ENCODE results near the gene NAA80.
"Not testable (repeated sequence)": the region's sequence is repeated elsewhere in the genome, so short reads cannot be mapped to it uniquely, and the experiment has no call there.

Gene NAA80

GRCh38 chr3:50314342-50314741 lies 15.1 kb upstream of the NAA80 start:
- DNase-seq (ENCODE audit: low spot score): no peak

DNA sequence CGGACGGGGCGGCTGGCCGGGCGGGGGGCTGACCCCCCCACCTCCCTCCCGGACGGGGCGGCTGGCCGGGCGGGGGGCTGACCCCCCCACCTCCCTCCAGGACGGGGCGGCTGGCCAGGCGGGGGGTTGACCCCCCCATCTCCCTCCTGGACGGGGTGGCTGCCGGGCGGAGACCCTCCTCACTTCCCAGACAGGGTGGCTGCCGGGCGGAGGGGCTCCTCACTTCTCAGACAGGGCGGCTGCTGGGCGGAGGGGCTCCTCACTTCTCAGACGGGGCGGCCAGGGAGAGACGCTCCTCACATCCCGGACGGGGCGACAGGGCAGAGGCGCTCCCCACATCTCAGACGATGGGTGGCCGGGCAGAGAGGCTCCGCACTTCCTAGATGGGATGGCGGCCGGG lies 12.8 kb upstream of the NAA80 start:
- DNase-seq (ENCODE audit: low spot score): not testable (repeated sequence)

- DNase-seq (ENCODE audit: low spot score): no peak
These were observed 5.4 kb upstream of the NAA80 start for GRCh38 chr3:50304601-50305000.

GRCh38 chr3:50303013-50303815 lies 4.0 kb upstream of the NAA80 start, which contains the start of gene HYAL1:
Gene HYAL1, minus strand, starts transcription at chr3:50303574. Its CDS starts 618 bp downstream, at chr3:50302956.
- no peak for DNase-seq (ENCODE audit: low spot score)

GRCh38 chr3:50302095-50303012 lies 3.1 kb upstream of the NAA80 start:
- DNase-seq (ENCODE audit: low spot score): no peak

DNA sequence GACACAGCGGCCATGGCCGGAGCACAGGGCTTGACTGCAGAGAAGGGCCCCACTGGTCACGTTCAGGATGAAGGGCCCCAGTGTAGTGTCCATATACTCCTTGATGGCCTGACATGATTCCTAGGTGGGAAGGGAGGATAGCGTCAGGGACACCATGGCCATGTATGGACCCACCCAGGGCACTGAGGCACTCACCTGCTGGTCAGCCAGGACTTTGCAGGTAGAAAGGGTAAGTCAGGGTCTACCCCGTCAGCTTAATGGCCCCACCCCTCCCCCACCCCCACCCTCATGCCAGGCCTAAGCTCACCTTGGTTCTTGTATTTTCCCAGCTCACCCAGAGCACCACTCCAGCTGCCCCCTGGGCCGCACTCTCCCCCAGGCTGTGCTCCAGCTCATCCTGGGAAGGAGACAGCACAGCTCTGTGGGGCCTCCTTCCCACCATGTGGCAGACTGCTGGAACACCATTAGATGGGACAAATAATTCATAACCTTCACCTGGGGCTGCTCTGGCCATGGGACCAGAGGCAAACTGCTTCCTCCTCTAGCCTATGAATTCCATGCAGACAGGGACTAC lies 1.6 kb upstream of the NAA80 start:
- DNase-seq (ENCODE audit: low spot score): no peak

GRCh38 chr3:50299929-50300680 lies 900 bp upstream of the NAA80 start:
- DNase-seq (ENCODE audit: low spot score): no peak

- no peak for DNase-seq (ENCODE audit: low spot score)
These were observed 378 bp upstream of the NAA80 start for GRCh38 chr3:50299638-50299928.

DNA sequence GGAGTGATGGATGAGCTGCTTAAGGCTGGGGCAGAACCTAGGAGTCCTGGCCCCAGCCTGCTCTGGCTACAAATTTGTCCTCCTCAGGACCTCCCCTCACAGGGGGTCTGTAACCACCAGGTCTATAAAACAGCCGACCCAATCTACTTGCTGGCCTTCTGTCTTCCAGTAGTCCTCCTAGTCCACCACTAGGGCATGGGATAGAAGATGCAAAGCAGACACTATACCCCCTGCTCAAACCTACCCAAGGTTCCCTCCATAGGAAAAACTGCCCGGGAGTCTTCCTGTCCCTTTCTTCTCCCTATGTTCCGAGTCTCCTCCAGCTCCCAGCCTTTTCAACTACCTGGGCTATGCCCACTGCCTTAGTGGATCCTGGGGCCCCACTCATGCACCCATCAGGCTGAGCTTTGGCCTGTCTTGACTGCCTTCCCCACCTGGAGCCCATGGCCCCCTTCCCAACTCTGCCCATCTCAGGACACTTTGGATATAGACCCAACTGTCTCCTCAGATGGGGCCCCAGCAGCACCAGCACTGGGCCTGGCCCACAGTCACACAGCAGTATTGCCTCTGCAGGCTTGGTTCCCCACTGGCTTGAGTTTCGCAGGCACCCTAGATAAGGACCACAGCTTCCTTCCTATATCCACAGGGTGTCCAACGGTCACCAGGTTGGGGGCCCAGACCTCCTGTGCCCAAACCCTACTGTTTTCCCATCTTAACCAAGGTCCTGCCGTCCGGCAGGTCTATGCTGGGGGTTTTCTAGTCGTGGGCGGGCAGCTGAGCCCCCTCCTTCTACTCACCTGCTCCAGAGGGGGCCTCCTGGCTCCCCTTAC lies 1.1 kb downstream of the NAA80 start:
- no peak for DNase-seq (ENCODE audit: low spot score)

- no peak for DNase-seq (ENCODE audit: low spot score)
These were observed 1.8 kb downstream of the NAA80 start for GRCh38 chr3:50297384-50297775.

GRCh38 chr3:50296721-50297383 lies 2.4 kb downstream of the NAA80 start:
- DNase-seq (ENCODE audit: low spot score): no peak

DNA sequence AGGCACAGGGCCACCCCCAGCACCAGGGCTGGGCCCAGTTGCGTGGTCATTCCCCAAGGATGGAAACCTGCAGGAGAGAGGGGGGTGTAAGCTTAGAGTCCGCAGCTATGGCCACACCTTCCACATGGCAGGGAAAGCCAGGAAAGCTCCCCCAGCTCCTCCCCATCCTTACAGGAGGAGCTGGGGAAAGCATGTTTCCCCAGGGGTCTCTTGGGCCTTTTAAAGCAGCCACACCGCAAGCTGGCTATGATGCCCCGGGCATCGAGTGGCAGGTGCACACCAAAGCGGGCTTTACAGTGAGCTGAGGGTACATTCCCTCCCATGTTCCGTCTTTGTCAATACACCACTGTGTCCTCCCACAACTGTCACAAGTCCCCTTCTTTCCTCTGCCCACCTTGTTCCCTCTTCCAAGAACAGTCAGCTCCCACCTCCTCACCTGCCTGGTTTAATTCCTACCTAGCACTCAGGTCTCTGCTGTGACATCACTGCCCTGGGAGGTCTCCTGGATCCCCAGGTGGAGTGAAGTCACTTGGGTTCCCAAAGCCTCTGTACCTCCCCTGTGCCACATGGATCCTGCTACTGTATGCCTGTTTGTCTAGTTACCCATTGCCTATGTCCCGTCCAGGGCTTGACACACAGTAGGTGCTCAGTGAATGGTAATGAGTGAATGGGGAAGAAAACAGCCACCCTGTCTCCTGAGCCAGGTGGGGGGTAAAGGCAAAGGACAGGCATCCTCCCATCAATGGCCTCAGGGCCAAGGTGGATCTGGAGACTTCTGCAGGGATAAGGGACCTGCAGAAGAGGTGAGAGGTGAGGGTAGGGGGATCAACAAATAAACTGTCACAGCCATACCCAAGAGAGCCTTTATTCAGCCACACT lies 3.4 kb downstream of the NAA80 start:
- no peak for DNase-seq (ENCODE audit: low spot score)

GRCh38 chr3:50294492-50295403 lies 4.5 kb downstream of the NAA80 start:
- DNase-seq (ENCODE audit: low spot score): no peak

- no peak for DNase-seq (ENCODE audit: low spot score)
These were observed 5.1 kb downstream of the NAA80 start for GRCh38 chr3:50294089-50294488.

- no peak for DNase-seq (ENCODE audit: low spot score)
These were observed 6.0 kb downstream of the NAA80 start for GRCh38 chr3:50293079-50293801.

- peak; percentile 98 for DNase-seq (ENCODE audit: low spot score)
These were observed 6.8 kb downstream of the NAA80 start, which contains the start of gene IFRD2 for GRCh38 chr3:50292159-50293078. Gene IFRD2, minus strand, starts transcription at chr3:50292429. Its CDS starts 155 bp downstream, at chr3:50292274.

All from LoVo (cell line).